Thyroid gland (tissue), 4 donors: ENCODE data around the gene POLR2L.

Experiments used
- CTCF ChIP-seq, 6 experiments: fragments of 200-600 bp in 3 of 6; fragments of 450-650 bp in 3 of 6; sonication (generic) in 3 of 6; IDR thresholded peaks; one replicate each; pipeline ENCODE4 v1.5.1; 2016 to 2019; ENCODE audit warnings: antibody characterized with exemption in 6 of 6, mild to moderate bottlenecking in 2 of 6, inconsistent platforms in 1 of 6, moderate library complexity in 1 of 6
- POLR2A ChIP-seq, 2 donors: fragments of 450-650 bp; IDR thresholded peaks; one replicate each; pipeline ENCODE4 v1.6.1; 2017; ENCODE audit warnings: antibody characterized with exemption in 2 of 2, mild to moderate bottlenecking in 2 of 2, moderate library complexity in 1 of 2

GRCh38 chr11:823441-824291 is 18.7 kb downstream of the POLR2L start:
- no peak for TF ChIP-seq CTCF (IDR thresholded peaks at IDR 0.05)
- no peak for TF ChIP-seq POLR2A (IDR thresholded peaks at IDR 0.05)
